WTC11 (cell line): Measurements from ENCODE around the gene FTCDNL1. TPM values are rescaled to one million over a fixed set of nuclear protein-coding genes. Genes with fewer than 3 reads are reported as not detected.

ENCODE experiments used
- ATAC-seq: fragments of 200-7000 bp; cut with Tn5 transposase; 2 replicates; pipeline ENCODE4 v1.10.0; 2021; ENCODE audit warnings: mild to moderate bottlenecking, moderate library complexity
- CTCF ChIA-PET: fragments of 300-600 bp; sonication (Branson Sonifier 250); formaldehyde crosslinking; loops from one replicate; lab custom pipeline; 2021; ENCODE audit warnings: antibody characterized with exemption; lab: Charles Lee
- POLR2A ChIA-PET: fragments of 350-600 bp; sonication (Branson Sonifier 250); formaldehyde crosslinking; loops from one replicate; lab custom pipeline; 2021; ENCODE audit warnings: antibody characterized with exemption; lab: Charles Lee
- DNase-seq: peaks from one replicate; pipeline ENCODE4 v3.0.0; 2021; ENCODE audit warnings: low spot score
- H3K27ac Mint-ChIP-seq: 2 replicates; pipeline ENCODE4 v1.8.0; 2021; ENCODE audit warnings: mixed read lengths
- H3K27me3 Mint-ChIP-seq: 2 replicates; pipeline ENCODE4 v1.8.0; 2021; ENCODE audit warnings: low read depth, mild to moderate bottlenecking, moderate library complexity, mixed read lengths
- H3K36me3 Mint-ChIP-seq: 2 replicates; pipeline ENCODE4 v1.8.0; 2021; ENCODE audit warnings: mixed read lengths
- H3K4me1 Mint-ChIP-seq: 2 replicates; pipeline ENCODE4 v1.8.0; 2022; ENCODE audit warnings: mixed read lengths
- H3K4me3 Mint-ChIP-seq: 2 replicates; pipeline ENCODE4 v1.8.0; 2021; ENCODE audit warnings: mild to moderate bottlenecking, moderate library complexity, mixed read lengths
- H3K9me3 Mint-ChIP-seq: 2 replicates; pipeline ENCODE4 v1.8.0; 2021; ENCODE audit warnings: mixed read lengths
- AR ChIP-seq: fragments of 250-450 bp; sonication (Bioruptor Pico); IDR thresholded peaks from 2 replicates; pipeline ENCODE4 v1.9.0; 2021; ENCODE audit warnings: mild to moderate bottlenecking
- ATF1 ChIP-seq: sonication (generic); formaldehyde crosslinking; IDR thresholded peaks from 2 replicates; pipeline ENCODE4 v1.8.1; 2023; ENCODE audit warnings: mild to moderate bottlenecking, moderate library complexity, missing genetic modification reagents
- CBFB ChIP-seq: sonication (generic); formaldehyde crosslinking; IDR thresholded peaks from 2 replicates; pipeline ENCODE4 v1.8.1; 2022; ENCODE audit warnings: mild to moderate bottlenecking, low read depth, missing genetic modification reagents
- CREB1 ChIP-seq: sonication (generic); formaldehyde crosslinking; IDR thresholded peaks from 2 replicates; pipeline ENCODE4 v1.8.0; 2023; ENCODE audit warnings: mild to moderate bottlenecking, missing genetic modification reagents
- CREM ChIP-seq: sonication (generic); formaldehyde crosslinking; IDR thresholded peaks from 2 replicates; pipeline ENCODE4 v1.8.1; 2022; ENCODE audit warnings: mild to moderate bottlenecking, missing genetic modification reagents, moderate library complexity
- EMX1 ChIP-seq: fragments of 250-450 bp; sonication (Bioruptor Pico); IDR thresholded peaks from 2 replicates; pipeline ENCODE4 v1.8.0; 2021; ENCODE audit warnings: mild to moderate bottlenecking
- FOXP1 ChIP-seq: sonication (generic); formaldehyde crosslinking; IDR thresholded peaks from 2 replicates; pipeline ENCODE4 v1.8.0; 2022; ENCODE audit warnings: missing genetic modification reagents, mild to moderate bottlenecking, moderate library complexity, borderline replicate concordance
- GABPB1 ChIP-seq: sonication (generic); formaldehyde crosslinking; IDR thresholded peaks from 2 replicates; pipeline ENCODE4 v1.8.1; 2023; ENCODE audit warnings: mild to moderate bottlenecking, missing genetic modification reagents
- GRHL2 ChIP-seq: fragments of 250-450 bp; sonication (Bioruptor Pico); IDR thresholded peaks from 2 replicates; pipeline ENCODE4 v1.8.0; 2022; ENCODE audit warnings: mild to moderate bottlenecking, moderate library complexity; ENCODE audit not compliant: insufficient replicate concordance, severe bottlenecking
- GTF2I ChIP-seq: fragments of 250-450 bp; sonication (Bioruptor Pico); conservative IDR thresholded peaks from 2 replicates; pipeline ENCODE4 v1.4.0; 2021; ENCODE audit warnings: mild to moderate bottlenecking
- HMGXB4 ChIP-seq: sonication (generic); formaldehyde crosslinking; IDR thresholded peaks from 2 replicates; pipeline ENCODE4 v1.8.1; 2023; ENCODE audit warnings: mild to moderate bottlenecking, moderate library complexity, missing genetic modification reagents
- IRF2 ChIP-seq: sonication (generic); formaldehyde crosslinking; IDR thresholded peaks from 2 replicates; pipeline ENCODE4 v1.8.0; 2022; ENCODE audit warnings: low read depth, missing genetic modification reagents, borderline replicate concordance
- JUN ChIP-seq: sonication (generic); formaldehyde crosslinking; IDR thresholded peaks from 2 replicates; pipeline ENCODE4 v1.8.0; 2023; ENCODE audit warnings: mild to moderate bottlenecking, missing genetic modification reagents
- MAX ChIP-seq: sonication (generic); formaldehyde crosslinking; IDR thresholded peaks from 2 replicates; pipeline ENCODE4 v1.8.0; 2022; ENCODE audit warnings: mild to moderate bottlenecking, missing genetic modification reagents
- MLX ChIP-seq: sonication (generic); formaldehyde crosslinking; IDR thresholded peaks from 2 replicates; pipeline ENCODE4 v1.8.1; 2023; ENCODE audit warnings: mild to moderate bottlenecking, missing genetic modification reagents, moderate library complexity
- MYBL2 ChIP-seq: sonication (generic); formaldehyde crosslinking; IDR thresholded peaks from 2 replicates; pipeline ENCODE4 v1.8.1; 2023; ENCODE audit warnings: mild to moderate bottlenecking, moderate library complexity, missing genetic modification reagents
- NFATC4 ChIP-seq: fragments of 250-450 bp; sonication (Bioruptor Pico); IDR thresholded peaks from 2 replicates; pipeline ENCODE4 v1.9.0; 2021; ENCODE audit warnings: mild to moderate bottlenecking
- NR2C2 ChIP-seq: sonication (generic); formaldehyde crosslinking; IDR thresholded peaks from 2 replicates; pipeline ENCODE4 v1.8.0; 2022; ENCODE audit warnings: mild to moderate bottlenecking, missing genetic modification reagents
- OVOL2 ChIP-seq: fragments of 250-450 bp; sonication (Bioruptor Pico); IDR thresholded peaks from 2 replicates; pipeline ENCODE4 v1.9.0; 2021; ENCODE audit warnings: mild to moderate bottlenecking, borderline replicate concordance
- PRRX2 ChIP-seq: fragments of 250-450 bp; sonication (Bioruptor Pico); IDR thresholded peaks from 2 replicates; pipeline ENCODE4 v1.8.0; 2021; ENCODE audit warnings: mild to moderate bottlenecking
- RORB ChIP-seq: fragments of 250-450 bp; sonication (Bioruptor Pico); IDR thresholded peaks from 2 replicates; pipeline ENCODE4 v1.9.0; 2021; ENCODE audit warnings: mild to moderate bottlenecking
- SMAD3 ChIP-seq: sonication (generic); formaldehyde crosslinking; IDR thresholded peaks from 2 replicates; pipeline ENCODE4 v1.8.0; 2022; ENCODE audit warnings: missing genetic modification reagents, mild to moderate bottlenecking, borderline replicate concordance
- TEAD1 ChIP-seq: sonication (generic); formaldehyde crosslinking; IDR thresholded peaks from 2 replicates; pipeline ENCODE4 v1.8.0; 2022; ENCODE audit warnings: mild to moderate bottlenecking, missing genetic modification reagents
- TP53 ChIP-seq: sonication (generic); formaldehyde crosslinking; IDR thresholded peaks from 2 replicates; pipeline ENCODE4 v1.8.1; 2023; ENCODE audit warnings: mild to moderate bottlenecking, missing genetic modification reagents
- USF2 ChIP-seq: sonication (generic); formaldehyde crosslinking; IDR thresholded peaks from 2 replicates; pipeline ENCODE4 v1.8.1; 2023; ENCODE audit warnings: mild to moderate bottlenecking, missing genetic modification reagents, moderate library complexity
- ZNF121 ChIP-seq: sonication (generic); formaldehyde crosslinking; IDR thresholded peaks from 2 replicates; pipeline ENCODE4 v1.8.0; 2023; ENCODE audit warnings: missing genetic modification reagents
- ZNF512 ChIP-seq: sonication (generic); formaldehyde crosslinking; IDR thresholded peaks from 2 replicates; pipeline ENCODE4 v1.8.1; 2022; ENCODE audit warnings: missing genetic modification reagents, borderline replicate concordance
- ZNF671 ChIP-seq: fragments of 250-450 bp; sonication (Bioruptor Pico); IDR thresholded peaks from 2 replicates; pipeline ENCODE4 v1.8.0; 2021; ENCODE audit warnings: mild to moderate bottlenecking
- total RNA-seq: library from RNA; stranded (reverse); gene quantifications from 3 replicates; pipeline ENCODE4 v1.2.3, GENCODE V29; 2021

Gene FTCDNL1
- total RNA-seq, 1 experiment from 2014 or later = 0.85 TPM

GRCh38 chr2:199791326-199791725 lies 59.7 kb downstream of the FTCDNL1 start:
- H3K4me3 Mint-ChIP-seq = no peak overlapping the region
- H3K4me1 Mint-ChIP-seq = peaks cover 37% of the 10 kb centered on the region
- TF ChIP-seq CREB1 (CRISPR knock-in tag) (no peak), MAX (CRISPR knock-in tag) (no peak), SMAD3 (CRISPR knock-in tag) (no peak), ATF1 (CRISPR knock-in tag) (no peak), IRF2 (CRISPR knock-in tag) (no peak), GRHL2 (CRISPR knock-in tag) (no peak), ZNF512 (no peak), HMGXB4 (CRISPR knock-in tag) (no peak), NR2C2 (CRISPR knock-in tag) (no peak), GABPB1 (CRISPR knock-in tag) (no peak), FOXP1 (CRISPR knock-in tag) (no peak), RORB (no peak), EMX1 (CRISPR knock-in tag) (no peak), CBFB (CRISPR knock-in tag) (no peak), JUN (CRISPR knock-in tag) (no peak)
- TF ChIP-seq, all 79 proteins: peak for 0
- DNase-seq (no peak), ATAC-seq (no peak)
- Mint-ChIP-seq H3K27me3 (no peaks in the 10 kb centered on the region; the same call in 1 of the 2 replicates), H3K27ac (no peak overlapping the region), H3K36me3 (no peaks in the 10 kb centered on the region), H3K9me3 (no peaks in the 10 kb centered on the region)
- ChIA-PET CTCF (no interaction called here), POLR2A (no interaction called here)

GRCh38 chr2:199784512-199784911 lies 66.5 kb downstream of the FTCDNL1 start:
- CTCF ChIA-PET = no interaction called here
- Mint-ChIP-seq H3K4me1 (0 out of 2 replicates have a peak, but pooled peaks cover 4% of the 10 kb centered on the region), H3K27me3 (peaks cover 5% of the 10 kb centered on the region), H3K9me3 (peaks cover 31% of the 10 kb centered on the region), H3K36me3 (peaks cover 13% of the 10 kb centered on the region), H3K27ac (no peak overlapping the region), H3K4me3 (no peak overlapping the region)
- no peak for DNase-seq
- ATAC-seq = no peak
- TF ChIP-seq USF2 (CRISPR knock-in tag) (no peak), CREB1 (CRISPR knock-in tag) (no peak), NFATC4 (CRISPR knock-in tag) (no peak), MLX (no peak), AR (CRISPR knock-in tag) (no peak), TP53 (CRISPR knock-in tag) (no peak), ZNF121 (CRISPR knock-in tag) (no peak), GTF2I (CRISPR knock-in tag) (no peak), HMGXB4 (CRISPR knock-in tag) (no peak), TEAD1 (CRISPR knock-in tag) (no peak), MYBL2 (CRISPR knock-in tag) (no peak), MAX (CRISPR knock-in tag) (no peak), IRF2 (CRISPR knock-in tag) (no peak), CREM (CRISPR knock-in tag) (no peak), ZNF671 (CRISPR knock-in tag) (no peak), PRRX2 (CRISPR knock-in tag) (no peak), GABPB1 (CRISPR knock-in tag) (no peak), SMAD3 (CRISPR knock-in tag) (no peak), OVOL2 (no peak)
- POLR2A ChIA-PET = no interaction called here
